ENCODE results near the gene SAT2. TPM values are rescaled to one million over a fixed set of nuclear protein-coding genes. Genes with fewer than 3 reads are reported as not detected.

SAT2 gene
- total and polyA plus RNA-seq, 10 of the 15 experiments (the other 5 are each of a cell fraction or from before 2014, with no cell fraction given) = 14.6 to 44.0 (median 27.9) TPM

DNA sequence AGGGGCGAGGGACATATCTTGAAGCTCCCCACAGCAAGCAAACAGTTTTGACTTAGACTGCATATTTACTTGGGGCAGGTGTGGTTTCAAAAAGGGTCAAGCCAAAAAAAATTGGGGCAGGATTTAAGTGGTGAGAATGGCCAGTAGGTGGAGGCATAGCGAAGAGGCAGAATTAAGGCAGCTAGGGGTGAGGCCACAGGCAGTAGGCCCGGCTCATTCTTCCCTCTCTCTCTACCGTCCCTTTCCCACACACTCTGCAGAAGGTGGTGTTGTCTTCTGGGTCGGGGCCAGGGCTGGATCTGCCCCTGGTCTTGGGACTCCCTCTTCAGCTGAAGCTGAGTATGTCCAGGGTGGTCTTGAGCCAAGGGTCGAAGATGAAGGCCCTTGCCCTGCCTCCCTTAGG is 4.9 kb upstream of the SAT2 start:
- intact Hi-C loops (cut with micrococcal nuclease; ENCODE audit: unreplicated experiment) = loop anchor here (5.0 kb wide), 1 partner anchor 45 kb away; no protein-coding TSS in a partner anchor
- SMC1A ChIA-PET (ENCODE audit: uncharacterized antibody, unreplicated experiment) = interaction anchor here (0.6 to 1.7 kb wide), 3 partner anchors 53 to 528 kb away, joined by 3 to 20 read pairs (median 8); partner anchors contain the start of genes TP53 and WRAP53

More for the DNA sequence above, 4.9 kb upstream of the SAT2 start:
- WGBS (ENCODE audit: insufficient coverage, insufficient replicate concordance, low lambda C conversion rate, missing lambda C conversion rate) = 7% methylated on average over 6 of the region's 6 CpGs
- Histone ChIP-seq H3K36me3 (ENCODE audit: control insufficient read depth in 2 of 2, insufficient read depth in 2 of 2, low read length in 1 of 2) (no peaks in the 10 kb centered on the region), H4K20me1 (ENCODE audit: control insufficient read depth, insufficient read depth) (no peaks in the 10 kb centered on the region), H3K4me1 (ENCODE audit: control insufficient read depth, insufficient read depth, low read length) (no peaks in the 10 kb centered on the region), H2AFZ (ENCODE audit: control insufficient read depth, low read depth, low read length) (peak overlapping the region; percentile 69), H3K79me2 (ENCODE audit: control insufficient read depth, insufficient read depth, low read length) (no peaks in the 10 kb centered on the region), H3K4me2 (ENCODE audit: control insufficient read depth, insufficient read depth) (no peak overlapping the region), H3K27me3 (replicated peaks in 1 of 2; ENCODE audit: control insufficient read depth in 2 of 2, insufficient read depth in 2 of 2, low read length in 1 of 2) (no peaks in the 10 kb centered on the region), H3K4me3 (no peak overlapping the region), H3K9me3 (replicated peaks; ENCODE audit: control insufficient read depth, insufficient read depth, low read length) (no peaks in the 10 kb centered on the region), H3K27ac (ENCODE audit: control insufficient read depth, insufficient read depth) (no peak overlapping the region), H3K9ac (ENCODE audit: control insufficient read depth, insufficient read depth, low read length) (no peak overlapping the region)
- ChIA-PET RAD21 (ENCODE audit: unreplicated experiment) (interaction anchor here (1.0 to 2.0 kb wide), 2 partner anchors 16 to 55 kb away, joined by 3 to 30 read pairs; partner anchors contain the start of genes TP53 and WRAP53), CTCF (interaction anchor here (0.7 to 8.2 kb wide), 21 partner anchors 9 to 428 kb away, joined by 3 to 128 read pairs (median 4); partner anchors contain the start of genes FXR2, TP53 and WRAP53), POLR2A (interaction anchor here (0.5 to 3.9 kb wide), 3 partner anchors 47 to 55 kb away, joined by 3 to 22 read pairs (median 5); partner anchors contain the start of genes MPDU1, TP53 and WRAP53)
- ATAC-seq (peak; percentile 77), FAIRE-seq (no peak), DNase-seq (ENCODE audit: low read depth, low spot score) (no peak)
- BruUV-seq (replicated peaks) = no TSS peak
- TF ChIP-seq YY1 (IDR thresholded peaks at IDR 0.05; ENCODE audit: low read depth, low read length) (0 out of 2 replicates have a peak, but pooled peaks have one; percentile 39), MYB (IDR thresholded peaks at IDR 0.05; ENCODE audit: borderline replicate concordance, low read depth, low read length) (no peak), RUNX3 (IDR thresholded peaks at IDR 0.05; ENCODE audit: low read length) (peak; percentile 40; the same call in 1 of the 2 replicates), RAD21 (IDR thresholded peaks at IDR 0.05; ENCODE audit: insufficient read depth, low read depth, low read length) (peak; percentile 55), SMARCA5 (IDR thresholded peaks at IDR 0.05) (0 out of 2 replicates have a peak, but pooled peaks have one; percentile 47), ZNF384 (IDR thresholded peaks at IDR 0.05; ENCODE audit: borderline replicate concordance, low read depth, low read length) (peak; percentile 40; the same call in 1 of the 2 replicates), SMC3 (IDR thresholded peaks at IDR 0.05; ENCODE audit: borderline replicate concordance, low read length) (peak; percentile 53; the same call in 1 of the 2 replicates), NR2F1 (conservative IDR thresholded peaks at IDR 0.05) (0 out of 2 replicates have a peak, but pooled peaks have one; percentile 24)
- TF ChIP-seq, protein P1, sequence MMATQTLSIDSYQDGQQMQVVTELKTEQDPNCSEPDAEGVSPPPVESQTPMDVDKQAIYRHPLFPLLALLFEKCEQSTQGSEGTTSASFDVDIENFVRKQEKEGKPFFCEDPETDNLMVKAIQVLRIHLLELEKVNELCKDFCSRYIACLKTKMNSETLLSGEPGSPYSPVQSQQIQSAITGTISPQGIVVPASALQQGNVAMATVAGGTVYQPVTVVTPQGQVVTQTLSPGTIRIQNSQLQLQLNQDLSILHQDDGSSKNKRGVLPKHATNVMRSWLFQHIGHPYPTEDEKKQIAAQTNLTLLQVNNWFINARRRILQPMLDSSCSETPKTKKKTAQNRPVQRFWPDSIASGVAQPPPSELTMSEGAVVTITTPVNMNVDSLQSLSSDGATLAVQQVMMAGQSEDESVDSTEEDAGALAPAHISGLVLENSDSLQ (IDR thresholded peaks at IDR 0.05) = no peak
- TF ChIP-seq, protein P2, sequence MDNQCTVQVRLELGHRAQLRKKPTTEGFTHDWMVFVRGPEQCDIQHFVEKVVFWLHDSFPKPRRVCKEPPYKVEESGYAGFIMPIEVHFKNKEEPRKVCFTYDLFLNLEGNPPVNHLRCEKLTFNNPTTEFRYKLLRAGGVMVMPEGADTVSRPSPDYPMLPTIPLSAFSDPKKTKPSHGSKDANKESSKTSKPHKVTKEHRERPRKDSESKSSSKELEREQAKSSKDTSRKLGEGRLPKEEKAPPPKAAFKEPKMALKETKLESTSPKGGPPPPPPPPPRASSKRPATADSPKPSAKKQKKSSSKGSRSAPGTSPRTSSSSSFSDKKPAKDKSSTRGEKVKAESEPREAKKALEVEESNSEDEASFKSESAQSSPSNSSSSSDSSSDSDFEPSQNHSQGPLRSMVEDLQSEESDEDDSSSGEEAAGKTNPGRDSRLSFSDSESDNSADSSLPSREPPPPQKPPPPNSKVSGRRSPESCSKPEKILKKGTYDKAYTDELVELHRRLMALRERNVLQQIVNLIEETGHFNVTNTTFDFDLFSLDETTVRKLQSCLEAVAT (IDR thresholded peaks at IDR 0.05) = no peak
- TF ChIP-seq, protein P3, sequence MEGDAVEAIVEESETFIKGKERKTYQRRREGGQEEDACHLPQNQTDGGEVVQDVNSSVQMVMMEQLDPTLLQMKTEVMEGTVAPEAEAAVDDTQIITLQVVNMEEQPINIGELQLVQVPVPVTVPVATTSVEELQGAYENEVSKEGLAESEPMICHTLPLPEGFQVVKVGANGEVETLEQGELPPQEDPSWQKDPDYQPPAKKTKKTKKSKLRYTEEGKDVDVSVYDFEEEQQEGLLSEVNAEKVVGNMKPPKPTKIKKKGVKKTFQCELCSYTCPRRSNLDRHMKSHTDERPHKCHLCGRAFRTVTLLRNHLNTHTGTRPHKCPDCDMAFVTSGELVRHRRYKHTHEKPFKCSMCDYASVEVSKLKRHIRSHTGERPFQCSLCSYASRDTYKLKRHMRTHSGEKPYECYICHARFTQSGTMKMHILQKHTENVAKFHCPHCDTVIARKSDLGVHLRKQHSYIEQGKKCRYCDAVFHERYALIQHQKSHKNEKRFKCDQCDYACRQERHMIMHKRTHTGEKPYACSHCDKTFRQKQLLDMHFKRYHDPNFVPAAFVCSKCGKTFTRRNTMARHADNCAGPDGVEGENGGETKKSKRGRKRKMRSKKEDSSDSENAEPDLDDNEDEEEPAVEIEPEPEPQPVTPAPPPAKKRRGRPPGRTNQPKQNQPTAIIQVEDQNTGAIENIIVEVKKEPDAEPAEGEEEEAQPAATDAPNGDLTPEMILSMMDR (IDR thresholded peaks at IDR 0.05 in 2 of 3, conservative IDR thresholded peaks at IDR 0.05 in 1 of 3; ENCODE audit: control insufficient read depth in 2 of 3, extremely low read depth in 1 of 3, insufficient read depth in 1 of 3, low read depth in 3 of 3, low read length in 3 of 3) = peak; percentile 59 to 73 (median 60); a peak in 5 of 6 replicates
- in situ Hi-C loops (cut with MboI) = no loop called here

All from GM12878 (cell line).